Ishikawa (cell line): Measurements from ENCODE around the gene KRI1.

ENCODE experiments used
- EP300 ChIP-seq: IDR thresholded peaks from 2 replicates; pipeline ENCODE4 v1.6.1; 2012; ENCODE audit warnings: borderline replicate concordance
- YY1 ChIP-seq: IDR thresholded peaks from 2 replicates; pipeline ENCODE4 v1.6.1; 2012; ENCODE audit warnings: low read depth
- TF ChIP-seq, protein P1 (sequence below): IDR thresholded peaks from 2 replicates; pipeline ENCODE4 v1.6.1; 2012; ENCODE audit warnings: low read depth, mild to moderate bottlenecking

DNA sequence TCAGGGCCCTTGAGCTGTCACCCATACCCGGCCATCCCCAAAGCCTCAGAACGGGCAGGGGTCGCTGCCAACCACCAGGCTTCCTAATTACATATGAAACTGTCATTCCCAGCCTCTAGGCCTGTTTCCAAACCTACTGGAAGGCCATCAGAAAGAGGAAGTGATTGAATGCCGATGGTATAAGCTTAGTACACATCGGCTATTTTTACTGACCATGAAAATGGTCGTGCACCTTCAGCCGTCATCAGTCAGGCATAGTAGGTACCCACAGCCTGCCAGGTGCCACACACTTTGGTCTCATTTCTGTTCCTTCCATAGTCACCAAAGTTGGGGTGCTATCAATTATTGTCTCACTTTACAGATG lies 10.2 kb downstream of the KRI1 start:
- TF ChIP-seq YY1, result no peak
- TF ChIP-seq, protein P1, sequence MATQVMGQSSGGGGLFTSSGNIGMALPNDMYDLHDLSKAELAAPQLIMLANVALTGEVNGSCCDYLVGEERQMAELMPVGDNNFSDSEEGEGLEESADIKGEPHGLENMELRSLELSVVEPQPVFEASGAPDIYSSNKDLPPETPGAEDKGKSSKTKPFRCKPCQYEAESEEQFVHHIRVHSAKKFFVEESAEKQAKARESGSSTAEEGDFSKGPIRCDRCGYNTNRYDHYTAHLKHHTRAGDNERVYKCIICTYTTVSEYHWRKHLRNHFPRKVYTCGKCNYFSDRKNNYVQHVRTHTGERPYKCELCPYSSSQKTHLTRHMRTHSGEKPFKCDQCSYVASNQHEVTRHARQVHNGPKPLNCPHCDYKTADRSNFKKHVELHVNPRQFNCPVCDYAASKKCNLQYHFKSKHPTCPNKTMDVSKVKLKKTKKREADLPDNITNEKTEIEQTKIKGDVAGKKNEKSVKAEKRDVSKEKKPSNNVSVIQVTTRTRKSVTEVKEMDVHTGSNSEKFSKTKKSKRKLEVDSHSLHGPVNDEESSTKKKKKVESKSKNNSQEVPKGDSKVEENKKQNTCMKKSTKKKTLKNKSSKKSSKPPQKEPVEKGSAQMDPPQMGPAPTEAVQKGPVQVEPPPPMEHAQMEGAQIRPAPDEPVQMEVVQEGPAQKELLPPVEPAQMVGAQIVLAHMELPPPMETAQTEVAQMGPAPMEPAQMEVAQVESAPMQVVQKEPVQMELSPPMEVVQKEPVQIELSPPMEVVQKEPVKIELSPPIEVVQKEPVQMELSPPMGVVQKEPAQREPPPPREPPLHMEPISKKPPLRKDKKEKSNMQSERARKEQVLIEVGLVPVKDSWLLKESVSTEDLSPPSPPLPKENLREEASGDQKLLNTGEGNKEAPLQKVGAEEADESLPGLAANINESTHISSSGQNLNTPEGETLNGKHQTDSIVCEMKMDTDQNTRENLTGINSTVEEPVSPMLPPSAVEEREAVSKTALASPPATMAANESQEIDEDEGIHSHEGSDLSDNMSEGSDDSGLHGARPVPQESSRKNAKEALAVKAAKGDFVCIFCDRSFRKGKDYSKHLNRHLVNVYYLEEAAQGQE, result no peak
- TF ChIP-seq EP300, result no peak
